BJ (cell line): ENCODE measurements around the gene TBC1D1. TPM values are rescaled to one million over a fixed set of nuclear protein-coding genes. Genes with fewer than 3 reads are reported as not detected.

Experiments
- CTCF ChIA-PET: fragments of 350-600 bp; formaldehyde crosslinking; extraction: SDS; loops from one replicate; lab custom pipeline; 2021; ENCODE audit warnings: antibody characterized with exemption, inconsistent platforms; lab: Yijun Ruan, JAX
- POLR2A ChIA-PET: fragments of 300-600 bp; sonication (Branson Sonifier 250); formaldehyde crosslinking; extraction: SDS; loops from one replicate; lab custom pipeline; 2021; ENCODE audit warnings: antibody characterized with exemption; lab: Charles Lee
- DNase-seq: peaks from one replicate; pipeline ENCODE4 v3.0.0-alpha.2; 2011; ENCODE audit warnings: low read depth
- H3K27me3 ChIP-seq: 2 replicates; pipeline ENCODE4 v1.6.0; 2011; ENCODE audit warnings: low read length; ENCODE audit not compliant: control insufficient read depth, insufficient read depth
- H3K36me3 ChIP-seq: 2 replicates; pipeline ENCODE4 v1.5.1; 2011; ENCODE audit warnings: low read length; ENCODE audit not compliant: control insufficient read depth, insufficient read depth
- H3K4me3 ChIP-seq: 2 replicates; pipeline ENCODE4 v1.5.1; 2011; ENCODE audit warnings: low read depth, mild to moderate bottlenecking, control low read depth, low read length
- CTCF ChIP-seq: IDR thresholded peaks from 2 replicates; pipeline ENCODE4 v1.5.1; 2011; ENCODE audit warnings: low read depth, mild to moderate bottlenecking, control low read depth, inconsistent platforms, low read length, moderate library complexity; ENCODE audit not compliant: insufficient read depth
- polyA plus RNA-seq: library from polyadenylated mRNA; depleted of rRNA; stranded (reverse); fragments of >200 nt; gene quantifications from 2 replicates; pipeline ENCODE4 v1.2.3, GENCODE V29; 2011

The TBC1D1 gene
- polyA plus RNA-seq, 1 experiment, result 46.1 TPM

GRCh38 chr4:38095691-38096090, 204.8 kb downstream of the TBC1D1 start:
- H3K4me3 ChIP-seq, result no peak overlapping the region
- DNase-seq, result no peak
- ChIA-PET CTCF (interaction anchor here (1.0 to 2.0 kb wide), 3 partner anchors 10 to 84 kb away, joined by 3 to 5 read pairs (median 5); no protein-coding TSS in a partner anchor), POLR2A (no interaction called here)
- H3K27me3 ChIP-seq, result no peaks in the 10 kb centered on the region
- H3K36me3 ChIP-seq, result no peaks in the 10 kb centered on the region; the same call in 1 of the 2 replicates
- TF ChIP-seq CTCF, result no peak

- no peak for DNase-seq
- TF ChIP-seq CTCF, result no peak
These were observed 206.9 kb downstream of the TBC1D1 start for GRCh38 chr4:38097818-38098217.

GRCh38 chr4:38099020-38099600, 208.2 kb downstream of the TBC1D1 start:
- ChIA-PET CTCF (interaction anchor here (0.6 to 1.5 kb wide), 5 partner anchors 12 to 1892 kb away, joined by 3 to 6 read pairs (median 5); no protein-coding TSS in a partner anchor), POLR2A (no interaction called here)
- H3K4me3 ChIP-seq, result no peak overlapping the region
- no peaks in the 10 kb centered on the region; the same call in 1 of the 2 replicates for H3K36me3 ChIP-seq
- H3K27me3 ChIP-seq, result no peaks in the 10 kb centered on the region
- TF ChIP-seq CTCF, result no peak
- no peak for DNase-seq

More at GRCh38 chr4:38097818-38098217, 206.9 kb downstream of the TBC1D1 start:
- POLR2A ChIA-PET, result no interaction called here
- H3K27me3 ChIP-seq, result no peaks in the 10 kb centered on the region
- no peaks in the 10 kb centered on the region; the same call in 1 of the 2 replicates for H3K36me3 ChIP-seq
- H3K4me3 ChIP-seq, result no peak overlapping the region
- CTCF ChIA-PET, result interaction anchor here (0.9 to 1.4 kb wide), 2 partner anchors 17 to 35 kb away, joined by 3 to 4 read pairs; no protein-coding TSS in a partner anchor

- no peaks in the 10 kb centered on the region; the same call in none of the 2 replicates for H3K36me3 ChIP-seq
- CTCF ChIA-PET, result interaction anchor here (0.6 to 1.5 kb wide), 5 partner anchors 13 to 1891 kb away, joined by 3 to 6 read pairs (median 5); no protein-coding TSS in a partner anchor
- DNase-seq, result peak; percentile 69
- no peak overlapping the region for H3K4me3 ChIP-seq
- POLR2A ChIA-PET, result interaction anchor here (0.7 kb wide), 1 partner anchor 20 kb away, joined by 3 read pairs; no protein-coding TSS in a partner anchor
- H3K27me3 ChIP-seq, result no peaks in the 10 kb centered on the region
- TF ChIP-seq CTCF, result no peak
These were observed 209.1 kb downstream of the TBC1D1 start for GRCh38 chr4:38099908-38100407.
